ENCODE results near the gene CCDC12.

GRCh38 chr3:46896386-46896785, 80.2 kb downstream of the CCDC12 start:
- TF ChIP-seq CTCF (IDR thresholded peaks at IDR 0.05) (no peak), POLR2A (IDR thresholded peaks at IDR 0.05) (no peak), POLR2AphosphoS5 (IDR thresholded peaks at IDR 0.05) (no peak)

Measured in gastroesophageal sphincter (tissue), 3 donors.